HG02885 (cell line): ENCODE data around the gene TMEM132D.

Source experiments
- ATAC-seq: cut with Tn5 transposase; IDR thresholded peaks from one replicate; pipeline ENCODE4 v1.9.1; 2021; ENCODE audit warnings: mild to moderate bottlenecking; ENCODE audit not compliant: unreplicated experiment, poor library complexity

Gene TMEM132D

GRCh38 chr12:129673806-129674205, 230.0 kb downstream of the TMEM132D start:
- ATAC-seq: no peak

- no peak for ATAC-seq
These were observed 231.7 kb downstream of the TMEM132D start for GRCh38 chr12:129672110-129672509.

- ATAC-seq: no peak
These were observed 233.4 kb downstream of the TMEM132D start for GRCh38 chr12:129670256-129670920.

- no peak for ATAC-seq
These were observed 238.4 kb downstream of the TMEM132D start for GRCh38 chr12:129665414-129665813.

GRCh38 chr12:129662234-129662633, 241.6 kb downstream of the TMEM132D start:
- ATAC-seq: no peak

- no peak for ATAC-seq
These were observed 242.9 kb downstream of the TMEM132D start for GRCh38 chr12:129660946-129661345.

GRCh38 chr12:129659961-129660622, 243.7 kb downstream of the TMEM132D start:
- no peak for ATAC-seq

- ATAC-seq: no peak
These were observed 246.6 kb downstream of the TMEM132D start for GRCh38 chr12:129657179-129657578.

- no peak for ATAC-seq
These were observed 251.9 kb downstream of the TMEM132D start for GRCh38 chr12:129651951-129652350.

GRCh38 chr12:129641926-129642325, 261.9 kb downstream of the TMEM132D start:
- ATAC-seq: no peak

- ATAC-seq: no peak
These were observed 268.7 kb downstream of the TMEM132D start for GRCh38 chr12:129635021-129635685.

- ATAC-seq: no peak
These were observed 272.5 kb downstream of the TMEM132D start for GRCh38 chr12:129631316-129631715.

GRCh38 chr12:129629901-129630300, 273.9 kb downstream of the TMEM132D start:
- no peak for ATAC-seq

GRCh38 chr12:129622566-129622965, 281.3 kb downstream of the TMEM132D start:
- no peak for ATAC-seq

- no peak for ATAC-seq
These were observed 284.6 kb downstream of the TMEM132D start for GRCh38 chr12:129619271-129619670.

GRCh38 chr12:129617849-129618248, 286.0 kb downstream of the TMEM132D start:
- no peak for ATAC-seq

- no peak for ATAC-seq
These were observed 288.8 kb downstream of the TMEM132D start for GRCh38 chr12:129615001-129615400.

- no peak for ATAC-seq
These were observed 289.5 kb downstream of the TMEM132D start for GRCh38 chr12:129614221-129614885.

- ATAC-seq: no peak
These were observed 290.5 kb downstream of the TMEM132D start for GRCh38 chr12:129613314-129613713.

GRCh38 chr12:129610601-129611120, 293.2 kb downstream of the TMEM132D start:
- no peak for ATAC-seq

GRCh38 chr12:129607756-129608155, 296.1 kb downstream of the TMEM132D start:
- no peak for ATAC-seq
